H9 (cell line): ENCODE measurements around the gene ZBTB17. TPM values are rescaled to one million over a fixed set of nuclear protein-coding genes. Genes with fewer than 3 reads are reported as not detected.

Experiments used
- DNase-seq: peaks from one replicate; pipeline ENCODE4 v3.0.0-alpha.2; 2017
- H2AFZ ChIP-seq: one replicate; pipeline ENCODE4 v1.6.1; 2013; ENCODE audit warnings: mild to moderate bottlenecking, low read length, control low read depth, moderate library complexity
- H2AK5ac ChIP-seq: 2 replicates; pipeline ENCODE4 v1.6.1; 2013; ENCODE audit warnings: low read length, control low read depth, mixed read lengths; ENCODE audit not compliant: insufficient read length
- H2BK120ac ChIP-seq: one replicate; pipeline ENCODE4 v1.6.1; 2013; ENCODE audit warnings: low read depth, mild to moderate bottlenecking, low read length, control low read depth, inconsistent platforms; ENCODE audit not compliant: poor library complexity, severe bottlenecking
- H2BK12ac ChIP-seq: 2 replicates; pipeline ENCODE4 v1.6.1; 2013; ENCODE audit warnings: low read length, control low read depth, mixed read lengths, low read depth; ENCODE audit not compliant: insufficient read length
- H2BK15ac ChIP-seq: 2 replicates; pipeline ENCODE4 v1.6.1; 2013; ENCODE audit warnings: low read depth, low read length, control low read depth
- H2BK20ac ChIP-seq: one replicate; pipeline ENCODE4 v1.6.1; 2013; ENCODE audit warnings: low read depth, mild to moderate bottlenecking, low read length, control low read depth, inconsistent platforms; ENCODE audit not compliant: poor library complexity, severe bottlenecking
- H2BK5ac ChIP-seq: 2 replicates; pipeline ENCODE4 v1.6.1; 2013; ENCODE audit warnings: low read length, control low read depth, mixed read lengths; ENCODE audit not compliant: insufficient read length
- H3K14ac ChIP-seq: 2 replicates; pipeline ENCODE4 v1.6.1; 2013; ENCODE audit warnings: low read length, control low read depth; ENCODE audit not compliant: insufficient read depth
- H3K18ac ChIP-seq: 2 replicates; pipeline ENCODE4 v1.6.1; 2013; ENCODE audit warnings: low read depth, mild to moderate bottlenecking, mixed read lengths, low read length, control low read depth; ENCODE audit not compliant: insufficient read length
- H3K23ac ChIP-seq: 2 replicates; pipeline ENCODE4 v1.6.1; 2013; ENCODE audit warnings: low read length, control low read depth, mixed read lengths, low read depth; ENCODE audit not compliant: insufficient read length
- H3K23me2 ChIP-seq: 2 replicates; pipeline ENCODE4 v1.6.1; 2013; ENCODE audit warnings: low read depth, mild to moderate bottlenecking, mixed read lengths, low read length, control low read depth; ENCODE audit not compliant: insufficient read length, poor library complexity, severe bottlenecking
- H3K27ac ChIP-seq: 2 replicates; pipeline ENCODE4 v1.5.1; 2013; ENCODE audit warnings: low read length, control low read depth, mixed read lengths, low read depth; ENCODE audit not compliant: insufficient read length
- H3K27me3 ChIP-seq: 2 replicates; pipeline ENCODE4 v1.6.1; 2013; ENCODE audit warnings: low read length, control low read depth, inconsistent platforms; ENCODE audit not compliant: insufficient read depth
- H3K4ac ChIP-seq: 2 replicates; pipeline ENCODE4 v1.6.1; 2013; ENCODE audit warnings: low read depth, mild to moderate bottlenecking, control low read depth, inconsistent platforms, low read length, moderate library complexity
- H3K4me1 ChIP-seq: 2 replicates; pipeline ENCODE4 v1.6.1; 2013; ENCODE audit warnings: low read length, control low read depth, inconsistent platforms; ENCODE audit not compliant: insufficient read depth
- H3K4me2 ChIP-seq: 2 replicates; pipeline ENCODE4 v1.6.1; 2013; ENCODE audit warnings: low read length, control low read depth, mixed read lengths; ENCODE audit not compliant: insufficient read length, insufficient read depth
- H3K56ac ChIP-seq: 2 replicates; pipeline ENCODE4 v1.6.1; 2013; ENCODE audit warnings: low read depth, mild to moderate bottlenecking, mixed read lengths, low read length, control low read depth; ENCODE audit not compliant: insufficient read length
- H3K79me1 ChIP-seq: 2 replicates; pipeline ENCODE4 v1.6.1; 2013; ENCODE audit warnings: low read depth, mild to moderate bottlenecking, moderate library complexity, low read length, control low read depth, inconsistent platforms; ENCODE audit not compliant: insufficient read depth, poor library complexity, severe bottlenecking
- H3K79me2 ChIP-seq: 2 replicates; pipeline ENCODE4 v1.6.1; 2013; ENCODE audit warnings: low read length, control low read depth, inconsistent platforms; ENCODE audit not compliant: insufficient read depth
- H3K9ac ChIP-seq: 2 replicates; pipeline ENCODE4 v1.6.1; 2013; ENCODE audit warnings: low read length, control low read depth, mixed read lengths; ENCODE audit not compliant: insufficient read length; ENCODE audit errors: extremely low read depth
- H3K9me3 ChIP-seq: one replicate; pipeline ENCODE4 v1.6.1; 2013; ENCODE audit warnings: low read depth, low read length, inconsistent platforms; ENCODE audit not compliant: control insufficient read depth
- H3T11ph ChIP-seq: one replicate; pipeline ENCODE4 v1.6.1; 2013; ENCODE audit warnings: mild to moderate bottlenecking, low read length, control low read depth, inconsistent platforms
- H4K20me1 ChIP-seq: one replicate; pipeline ENCODE4 v1.6.1; 2013; ENCODE audit not compliant: control insufficient read depth, insufficient read length, insufficient read depth
- H4K5ac ChIP-seq: 2 replicates; pipeline ENCODE4 v1.6.1; 2013; ENCODE audit warnings: low read depth, mild to moderate bottlenecking, mixed read lengths, low read length, control low read depth; ENCODE audit not compliant: insufficient read length
- H4K8ac ChIP-seq: replicated peaks from 2 replicates; pipeline ENCODE4 v1.6.1; 2013; ENCODE audit warnings: low read length, control low read depth, mixed read lengths, low read depth; ENCODE audit not compliant: insufficient read length
- H4K91ac ChIP-seq: 2 replicates; pipeline ENCODE4 v1.6.1; 2013; ENCODE audit warnings: low read depth, mild to moderate bottlenecking, moderate library complexity, mixed read lengths, low read length, control low read depth; ENCODE audit not compliant: insufficient read length
- H3K27ac Mint-ChIP-seq, 3 experiments: 2 replicates in 2 of 3; 3 replicates in 1 of 3; pipeline ENCODE4 v1.8.0; 2020 to 2021; ENCODE audit warnings: mixed read lengths in 3 of 3, mild to moderate bottlenecking in 1 of 3, moderate library complexity in 1 of 3
- H3K27me3 Mint-ChIP-seq: 2 replicates; pipeline ENCODE4 v1.8.0; 2021; ENCODE audit warnings: low read depth, mild to moderate bottlenecking, moderate library complexity, mixed read lengths
- H3K36me3 Mint-ChIP-seq, 3 experiments: 2 replicates in 2 of 3; 3 replicates in 1 of 3; pipeline ENCODE4 v1.8.0; 2020 to 2021; ENCODE audit warnings: low read depth in 3 of 3, mixed read lengths in 3 of 3; ENCODE audit not compliant: insufficient read depth in 1 of 3
- H3K4me1 Mint-ChIP-seq, 2 experiments: 2 replicates each; pipeline ENCODE4 v1.8.0; 2020; ENCODE audit warnings: mixed read lengths in 2 of 2
- H3K4me3 Mint-ChIP-seq, 2 experiments: 2 replicates in 1 of 2; 3 replicates in 1 of 2; pipeline ENCODE4 v1.8.0; 2020 to 2021; ENCODE audit warnings: mild to moderate bottlenecking in 2 of 2, mixed read lengths in 2 of 2, moderate library complexity in 1 of 2
- H3K9me3 Mint-ChIP-seq, 2 experiments: 2 replicates in 1 of 2; 3 replicates in 1 of 2; pipeline ENCODE4 v1.8.0; 2020; ENCODE audit warnings: mild to moderate bottlenecking in 2 of 2, mixed read lengths in 2 of 2, moderate library complexity in 1 of 2
- CTCF ChIP-seq: fragments of 200-600 bp; sonication (generic); conservative IDR thresholded peaks from 3 replicates; pipeline ENCODE4 v1.8.0; 2021; ENCODE audit warnings: antibody characterized with exemption, mild to moderate bottlenecking
- WGBS: extraction: QIAGEN DNeasy Blood & Tissue Kit; methylation state at CpG from one replicate; pipeline ENCODE4 v1.1.7; 2013; ENCODE audit warnings: missing lambda C conversion rate, low lambda C conversion rate, mixed read lengths; ENCODE audit not compliant: insufficient read length; ENCODE audit errors: extremely low coverage; 5-methylcytosine and 5-hydroxymethylcytosine counted together
- total RNA-seq: library from RNA; stranded (reverse); gene quantifications from 2 replicates; pipeline ENCODE4 v1.2.1, GENCODE V29; 2021

The ZBTB17 gene
- total RNA-seq, 1 experiment from 2014 or later, result 16.5 TPM

DNA sequence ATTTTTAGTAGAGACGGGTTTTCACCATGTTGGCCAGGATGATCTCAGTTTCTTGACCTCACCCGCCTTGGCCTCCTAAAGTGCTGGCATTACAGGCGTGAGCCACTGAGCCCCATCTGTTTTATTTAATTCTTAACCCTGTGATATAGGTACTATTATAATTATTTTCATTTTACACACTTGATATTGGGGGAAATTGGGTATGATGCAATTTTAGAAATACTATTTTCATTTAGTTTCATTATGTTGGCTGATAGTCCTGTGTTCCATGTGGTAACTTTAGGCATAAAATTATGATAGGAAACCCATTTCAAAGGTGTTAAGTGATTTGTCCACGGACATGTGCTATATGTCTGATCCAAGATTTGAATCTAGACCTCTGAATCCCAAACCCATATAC, 67.3 kb downstream of the ZBTB17 start:
- Histone ChIP-seq H2BK5ac (no peak overlapping the region), H3T11ph (no peak overlapping the region), H3K4me1 (no peaks in the 10 kb centered on the region), H3K23me2 (no peaks in the 10 kb centered on the region), H3K4me2 (no peak overlapping the region), H3K9ac (no peak overlapping the region), H2BK120ac (no peak overlapping the region), H2AFZ (no peak overlapping the region), H3K9me3 (no peaks in the 10 kb centered on the region), H4K20me1 (no peaks in the 10 kb centered on the region), H3K27ac (no peak overlapping the region), H4K91ac (no peak overlapping the region), H3K23ac (no peak overlapping the region), H2BK20ac (no peak overlapping the region), H2AK5ac (no peak overlapping the region), H3K79me1 (no peaks in the 10 kb centered on the region), H3K4ac (no peak overlapping the region), H2BK12ac (no peak overlapping the region), H3K27me3 (no peaks in the 10 kb centered on the region), H4K8ac (no peak overlapping the region), H3K18ac (no peak overlapping the region), H3K14ac (no peak overlapping the region), H3K56ac (no peak overlapping the region), H4K5ac (no peak overlapping the region), H2BK15ac (no peak overlapping the region), H3K79me2 (peaks cover 2% of the 10 kb centered on the region; the same call in 1 of the 2 replicates)
- Mint-ChIP-seq H3K27ac (no peak overlapping the region), H3K4me1 (no peaks in the 10 kb centered on the region), H3K36me3 (peaks cover 16 to 33% (median 33%) of the 10 kb centered on the region in 3 experiments; a peak in 6 of 7 replicates), H3K27me3 (no peaks in the 10 kb centered on the region), H3K4me3 (no peak overlapping the region), H3K9me3 (no peaks in the 10 kb centered on the region)
- DNase-seq, result no peak
- no peak for TF ChIP-seq CTCF
- WGBS, result no CpG with 5 or more reads among the region's 4 CpGs
